K562 (cell line): ENCODE results near the gene EFNA2. TPM values are rescaled to one million over a fixed set of nuclear protein-coding genes. Genes with fewer than 3 reads are reported as not detected.

Experiments
- BDP1 ChIP-seq: IDR thresholded peaks from 3 replicates; pipeline ENCODE4 v1.6.1; 2011; ENCODE audit not compliant: insufficient read length, insufficient read depth
- BRCA1 ChIP-seq, 2 experiments: fragments of 450-650 bp in 1 of 2; sonication (generic) in 1 of 2; formaldehyde crosslinking in 1 of 2; IDR thresholded peaks; 2 replicates each; pipeline versions ENCODE4 v1.5.0 to v1.6.1; 2017 to 2020; ENCODE audit warnings: mild to moderate bottlenecking in 1 of 2, missing genetic modification reagents in 1 of 2
- C11orf30 ChIP-seq: fragments of 450-650 bp; IDR thresholded peaks from 2 replicates; pipeline ENCODE4 v1.6.1; 2016; ENCODE audit warnings: low read depth, mild to moderate bottlenecking
- CBFA2T3 ChIP-seq: fragments of 450-650 bp; IDR thresholded peaks from 2 replicates; pipeline ENCODE4 v1.6.1; 2017
- CREB1 ChIP-seq, 2 experiments: sonication (generic) in 1 of 2; formaldehyde crosslinking in 1 of 2; IDR thresholded peaks; 2 replicates each; pipeline versions ENCODE4 v1.6.1 to v1.8.0; 2012 to 2022; ENCODE audit warnings: inconsistent platforms in 1 of 2, mild to moderate bottlenecking in 1 of 2, missing genetic modification reagents in 1 of 2, moderate library complexity in 1 of 2
- CXXC5 ChIP-seq: fragments of 250-450 bp; sonication (Bioruptor Pico); IDR thresholded peaks from 2 replicates; pipeline ENCODE4 v1.8.0; 2022; ENCODE audit warnings: inconsistent platforms, mild to moderate bottlenecking, moderate library complexity
- FIP1L1 ChIP-seq: fragments of 200-400 bp; formaldehyde crosslinking; IDR thresholded peaks from 2 replicates; pipeline ENCODE4 v1.6.1; 2018; ENCODE audit warnings: mild to moderate bottlenecking, low read depth, low read length; ENCODE audit not compliant: poor library complexity, severe bottlenecking
- GABPA ChIP-seq: fragments of 200-800 bp; sonication (Bioruptor generic); conservative IDR thresholded peaks from 2 replicates; pipeline ENCODE4 v1.6.1; 2016; ENCODE audit warnings: low read depth, missing genetic modification characterization, missing compliant biosample characterization
- GTF2F1 ChIP-seq: IDR thresholded peaks from 2 replicates; pipeline ENCODE4 v1.6.1; 2011; ENCODE audit warnings: low read depth, low read length, improper control_type of control experiment
- HNRNPL ChIP-seq: fragments of 200-400 bp; formaldehyde crosslinking; IDR thresholded peaks from 2 replicates; pipeline ENCODE4 v1.6.1; 2017; ENCODE audit warnings: low read depth, mild to moderate bottlenecking, low read length
- KLF16 ChIP-seq: IDR thresholded peaks from 2 replicates; pipeline ENCODE4 v1.6.1; 2016; ENCODE audit warnings: antibody characterized with exemption
- MCM5 ChIP-seq: fragments of 450-650 bp; IDR thresholded peaks from 2 replicates; pipeline ENCODE4 v1.6.1; 2016; ENCODE audit warnings: low read depth
- MEF2A ChIP-seq: IDR thresholded peaks from 2 replicates; pipeline ENCODE4 v1.6.1; 2011; ENCODE audit warnings: low read depth, mild to moderate bottlenecking, low read length, moderate library complexity; ENCODE audit not compliant: control insufficient read depth
- SP1 ChIP-seq: sonication (generic); formaldehyde crosslinking; IDR thresholded peaks from 2 replicates; pipeline ENCODE4 v1.8.1; 2022; ENCODE audit warnings: mild to moderate bottlenecking, missing genetic modification reagents
- XRCC4 ChIP-seq: IDR thresholded peaks from one replicate; pipeline ENCODE4 v1.6.1; 2011; ENCODE audit not compliant: insufficient read depth, insufficient read length; ENCODE audit errors: extremely low read depth
- ZBED1 ChIP-seq: IDR thresholded peaks from 2 replicates; pipeline ENCODE4 v1.6.1; 2014
- ZNF121 ChIP-seq: sonication (generic); formaldehyde crosslinking; conservative IDR thresholded peaks from 2 replicates; pipeline ENCODE4 v1.8.0; 2022; ENCODE audit warnings: missing genetic modification reagents
- ZNF143 ChIP-seq: sonication (generic); formaldehyde crosslinking; IDR thresholded peaks from 2 replicates; pipeline ENCODE4 v1.9.0; 2022; ENCODE audit warnings: mild to moderate bottlenecking, missing genetic modification reagents
- ZNF197 ChIP-seq: fragments of 200-800 bp; sonication (Bioruptor generic); IDR thresholded peaks from 2 replicates; pipeline ENCODE4 v1.6.1; 2016; ENCODE audit warnings: low read depth, missing genetic modification characterization, missing compliant biosample characterization
- ZNF212 ChIP-seq: fragments of 450-650 bp; formaldehyde crosslinking; IDR thresholded peaks from 2 replicates; pipeline ENCODE4 v1.4.0; 2020; ENCODE audit warnings: mild to moderate bottlenecking
- ZNF263 ChIP-seq: sonication (generic); formaldehyde crosslinking; IDR thresholded peaks from 2 replicates; pipeline ENCODE4 v1.8.0; 2022; ENCODE audit warnings: mild to moderate bottlenecking, missing genetic modification reagents, borderline replicate concordance
- ZNF431 ChIP-seq: sonication (generic); formaldehyde crosslinking; IDR thresholded peaks from 2 replicates; pipeline ENCODE4 v1.8.0; 2022; ENCODE audit warnings: mild to moderate bottlenecking, missing genetic modification reagents
- ZNF644 ChIP-seq: fragments of 200-800 bp; sonication (Bioruptor generic); IDR thresholded peaks from 2 replicates; pipeline ENCODE4 v1.6.1; 2016; ENCODE audit warnings: low read depth, missing genetic modification characterization, missing compliant biosample characterization
- ZNF764 ChIP-seq: fragments of 250-450 bp; sonication (Bioruptor Pico); IDR thresholded peaks from 2 replicates; pipeline ENCODE4 v1.4.0; 2020; ENCODE audit warnings: low read depth, mild to moderate bottlenecking, moderate library complexity
- polyA plus RNA-seq, 8 experiments: library from polyadenylated mRNA; depleted of rRNA in 4 of 8; stranded (reverse) in 5 of 8; unstranded in 3 of 8; fragments of >200 nt; fragmentation: Nextera tagmentation in 2 of 8; fragmentation: Illumina TruSeq in 1 of 8; extraction: Ambion mirVana in 2 of 8; extraction: Trizol in 1 of 8; gene quantifications; 2 replicates each; pipeline versions ENCODE4 v1.2.1 to v1.2.3, GENCODE V29; 2011 to 2014; ENCODE audit warnings: inconsistent platforms in 1 of 8, missing spikeins in 1 of 8
- total RNA-seq, 7 experiments: library from RNA; depleted of rRNA in 6 of 7; stranded (reverse); fragments of >200 nt in 6 of 7; fragmentation: Illumina TruSeq in 2 of 7; extraction: Trizol in 2 of 7; gene quantifications; 2 replicates each; pipeline versions ENCODE4 v1.2.1 to v1.2.3, GENCODE V29; 2011 to 2021; ENCODE audit warnings: low replicate concordance in 1 of 7
- TF ChIP-seq, protein P1 (sequence below): fragments of 250-450 bp; sonication (Bioruptor Pico); IDR thresholded peaks from 2 replicates; pipeline ENCODE4 v1.4.0; 2020; ENCODE audit warnings: mild to moderate bottlenecking
- TF ChIP-seq, protein P2 (sequence below), 3 experiments: IDR thresholded peaks in 2 of 3; conservative IDR thresholded peaks in 1 of 3; 2 replicates each; pipeline ENCODE4 v1.5.1; 2011 to 2012; ENCODE audit warnings: low read length in 3 of 3, mild to moderate bottlenecking in 3 of 3, control low read depth in 2 of 3, improper control_type of control experiment in 1 of 3, inconsistent platforms in 1 of 3, low read depth in 1 of 3, mixed read lengths in 1 of 3, moderate library complexity in 1 of 3; ENCODE audit not compliant: insufficient read depth in 2 of 3

EFNA2 gene
- total and polyA plus RNA-seq, 9 of the 15 experiments (the other 6 are each of a cell fraction or from before 2014, with no cell fraction given): 0.11 to 0.44 (median 0.15) TPM; not detected in 6

GRCh38 chr19:1274081-1274851 is 11.4 kb upstream of the EFNA2 start (continued):
- 0 out of 2 replicates have a peak, but pooled peaks have one; percentile 14 for TF ChIP-seq SP1 (CRISPR knock-in tag)
- TF ChIP-seq XRCC4: no peak
- TF ChIP-seq GTF2F1: no peak
- TF ChIP-seq CREB1 (IDR thresholded peaks at IDR 0.05): peak; percentile 72
- TF ChIP-seq CREB1 (CRISPR knock-in tag; IDR thresholded peaks at IDR 0.05): peak; percentile 61
- TF ChIP-seq ZNF197 (CRISPR knock-in tag): no peak
- TF ChIP-seq MEF2A: no peak
- TF ChIP-seq ZNF143 (CRISPR knock-in tag): no peak
- no peak for TF ChIP-seq FIP1L1
- peak; percentile 61; the same call in 1 of the 2 replicates for TF ChIP-seq ZNF644 (tag)
- no peak for TF ChIP-seq MCM5
- no peak for TF ChIP-seq ZNF431 (CRISPR knock-in tag)
- no peak for TF ChIP-seq GABPA (tag)
- TF ChIP-seq BDP1: no peak
- TF ChIP-seq CXXC5 (CRISPR knock-in tag): no peak
- TF ChIP-seq, protein P1, sequence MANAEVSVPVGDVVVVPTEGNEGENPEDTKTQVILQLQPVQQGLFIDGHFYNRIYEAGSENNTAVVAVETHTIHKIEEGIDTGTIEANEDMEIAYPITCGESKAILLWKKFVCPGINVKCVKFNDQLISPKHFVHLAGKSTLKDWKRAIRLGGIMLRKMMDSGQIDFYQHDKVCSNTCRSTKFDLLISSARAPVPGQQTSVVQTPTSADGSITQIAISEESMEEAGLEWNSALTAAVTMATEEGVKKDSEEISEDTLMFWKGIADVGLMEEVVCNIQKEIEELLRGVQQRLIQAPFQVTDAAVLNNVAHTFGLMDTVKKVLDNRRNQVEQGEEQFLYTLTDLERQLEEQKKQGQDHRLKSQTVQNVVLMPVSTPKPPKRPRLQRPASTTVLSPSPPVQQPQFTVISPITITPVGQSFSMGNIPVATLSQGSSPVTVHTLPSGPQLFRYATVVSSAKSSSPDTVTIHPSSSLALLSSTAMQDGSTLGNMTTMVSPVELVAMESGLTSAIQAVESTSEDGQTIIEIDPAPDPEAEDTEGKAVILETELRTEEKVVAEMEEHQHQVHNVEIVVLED (CRISPR knock-in tag): no peak
- TF ChIP-seq C11orf30: no peak
- no peak for TF ChIP-seq ZBED1
- TF ChIP-seq ZNF212 (CRISPR knock-in tag): no peak
- no peak for TF ChIP-seq KLF16
- TF ChIP-seq BRCA1 (IDR thresholded peaks at IDR 0.05): no peak
- TF ChIP-seq BRCA1 (CRISPR knock-in tag; IDR thresholded peaks at IDR 0.05): no peak
- TF ChIP-seq ZNF263: peak; percentile 82
- no peak for TF ChIP-seq CBFA2T3
- no peak for TF ChIP-seq ZNF121 (CRISPR knock-in tag)
- TF ChIP-seq, protein P2, sequence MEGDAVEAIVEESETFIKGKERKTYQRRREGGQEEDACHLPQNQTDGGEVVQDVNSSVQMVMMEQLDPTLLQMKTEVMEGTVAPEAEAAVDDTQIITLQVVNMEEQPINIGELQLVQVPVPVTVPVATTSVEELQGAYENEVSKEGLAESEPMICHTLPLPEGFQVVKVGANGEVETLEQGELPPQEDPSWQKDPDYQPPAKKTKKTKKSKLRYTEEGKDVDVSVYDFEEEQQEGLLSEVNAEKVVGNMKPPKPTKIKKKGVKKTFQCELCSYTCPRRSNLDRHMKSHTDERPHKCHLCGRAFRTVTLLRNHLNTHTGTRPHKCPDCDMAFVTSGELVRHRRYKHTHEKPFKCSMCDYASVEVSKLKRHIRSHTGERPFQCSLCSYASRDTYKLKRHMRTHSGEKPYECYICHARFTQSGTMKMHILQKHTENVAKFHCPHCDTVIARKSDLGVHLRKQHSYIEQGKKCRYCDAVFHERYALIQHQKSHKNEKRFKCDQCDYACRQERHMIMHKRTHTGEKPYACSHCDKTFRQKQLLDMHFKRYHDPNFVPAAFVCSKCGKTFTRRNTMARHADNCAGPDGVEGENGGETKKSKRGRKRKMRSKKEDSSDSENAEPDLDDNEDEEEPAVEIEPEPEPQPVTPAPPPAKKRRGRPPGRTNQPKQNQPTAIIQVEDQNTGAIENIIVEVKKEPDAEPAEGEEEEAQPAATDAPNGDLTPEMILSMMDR (IDR thresholded peaks at IDR 0.05 in 2 of 3, conservative IDR thresholded peaks at IDR 0.05 in 1 of 3; ENCODE audit: insufficient read depth in 2 of 3, low read depth in 1 of 3, low read length in 3 of 3): peak; percentile 31 to 39 (median 38); a peak in 5 of 6 replicates
- TF ChIP-seq ZNF764 (CRISPR knock-in tag): no peak
- TF ChIP-seq HNRNPL: 0 out of 2 replicates have a peak, but pooled peaks have one; percentile 53
